ENCODE results near the gene SH3RF3.

DNA sequence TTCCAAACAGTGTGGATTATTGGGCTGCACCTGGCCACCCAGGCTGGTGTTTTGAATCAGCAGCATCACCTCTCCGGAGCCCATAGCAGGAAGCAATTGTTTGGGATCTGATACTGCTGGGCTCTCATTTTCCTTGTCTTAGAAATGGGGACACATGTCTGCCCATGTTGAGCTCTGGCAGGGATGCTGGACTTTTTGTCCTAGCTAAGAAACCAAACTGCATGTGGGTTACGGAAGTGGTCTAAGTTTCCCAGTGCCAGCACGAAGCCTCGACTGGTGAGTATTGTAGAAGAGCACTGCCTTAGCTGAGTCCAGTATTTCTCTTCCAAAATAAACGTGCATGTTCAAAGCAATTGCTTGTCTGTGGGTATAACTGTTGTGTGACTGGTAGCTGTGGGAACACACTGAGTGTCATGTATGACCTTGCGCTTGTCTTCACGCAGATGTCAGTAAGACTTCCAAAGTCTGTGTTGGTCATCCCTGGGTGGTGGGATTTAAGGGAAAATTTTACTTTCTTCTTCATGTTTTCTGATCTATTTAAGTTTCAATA, 43.6 kb downstream of the SH3RF3 start:
- TF ChIP-seq EZH2phosphoT487 (IDR thresholded peaks at IDR 0.05) (no peak), EZH2 (IDR thresholded peaks at IDR 0.05) (no peak)
